ENCODE measurements around the gene SOX12. TPM values are rescaled to one million over a fixed set of nuclear protein-coding genes. Genes with fewer than 3 reads are reported as not detected.
"Not testable (repeated sequence)": the region's sequence is repeated elsewhere in the genome, so short reads cannot be mapped to it uniquely, and the experiment has no call there.

The SOX12 gene
- total RNA-seq, 1 donor from 2014 or later, result 16.5 TPM

- intact Hi-C loops (cut with DNase I), result no loop called here
- ATAC-seq (no peak), DNase-seq (ENCODE audit: missing footprints) (no peak)
Observed at GRCh38 chr20:367486-367887, 42.1 kb downstream of the SOX12 start.

GRCh38 chr20:368915-369314 lies 43.6 kb downstream of the SOX12 start:
- ATAC-seq (no peak), DNase-seq (ENCODE audit: missing footprints) (no peak)
- intact Hi-C loops (cut with DNase I), result no loop called here

- no peak for DNase-seq (ENCODE audit: missing footprints)
- intact Hi-C loops (cut with DNase I), result no loop called here
- ATAC-seq, result no peak
Observed at GRCh38 chr20:370151-370600, 44.8 kb downstream of the SOX12 start.

- intact Hi-C loops (cut with DNase I), result no loop called here
- DNase-seq (ENCODE audit: missing footprints), result no peak
- ATAC-seq, result no peak
Observed at GRCh38 chr20:370977-371754, 45.8 kb downstream of the SOX12 start.

- DNase-seq (ENCODE audit: missing footprints) (peak; percentile 81), ATAC-seq (peak; percentile 57)
- intact Hi-C loops (cut with DNase I), result no loop called here
Observed at GRCh38 chr20:371755-372542, 46.6 kb downstream of the SOX12 start.

GRCh38 chr20:372543-373082 lies 47.3 kb downstream of the SOX12 start:
- ATAC-seq, result not testable (repeated sequence)

GRCh38 chr20:373171-373890 lies 48.0 kb downstream of the SOX12 start:
- intact Hi-C loops (cut with DNase I), result no loop called here
- DNase-seq (ENCODE audit: missing footprints) (peak; percentile 74), ATAC-seq (peak; percentile 58)

More at GRCh38 chr20:372543-373082, 47.3 kb downstream of the SOX12 start:
- DNase-seq (ENCODE audit: missing footprints); intact Hi-C loops (cut with DNase I): not testable (repeated sequence)

- intact Hi-C loops (cut with DNase I), result no loop called here
- DNase-seq (ENCODE audit: missing footprints), result no peak
- no peak for ATAC-seq
Observed at GRCh38 chr20:375265-375889, 50.0 kb downstream of the SOX12 start.

- ATAC-seq (no peak), DNase-seq (ENCODE audit: missing footprints) (no peak)
- intact Hi-C loops (cut with DNase I), result no loop called here
Observed at GRCh38 chr20:376089-376488, 50.7 kb downstream of the SOX12 start.

- ATAC-seq, result no peak
- DNase-seq (ENCODE audit: missing footprints), result no peak
- intact Hi-C loops (cut with DNase I), result no loop called here
Observed at GRCh38 chr20:376750-377149, 51.4 kb downstream of the SOX12 start.

- ATAC-seq; intact Hi-C loops (cut with DNase I); DNase-seq (ENCODE audit: missing footprints): not testable (repeated sequence)
Observed at GRCh38 chr20:377578-377977, 52.2 kb downstream of the SOX12 start.

- intact Hi-C loops (cut with DNase I), result no loop called here
Observed at GRCh38 chr20:378961-379336, 53.6 kb downstream of the SOX12 start.

More at GRCh38 chr20:378961-379336, 53.6 kb downstream of the SOX12 start:
- ATAC-seq (no peak), DNase-seq (ENCODE audit: missing footprints) (no peak)

Other genes with a start within 250 kb of the SOX12 start
- gene DEFB125, start 237.9 kb upstream of the SOX12 start, total RNA-seq, result not detected
- not detected for gene DEFB126, start 183.0 kb upstream of the SOX12 start, total RNA-seq
- not detected for gene DEFB127, start 168.1 kb upstream of the SOX12 start, total RNA-seq
- not detected for gene DEFB128, start 135.8 kb upstream of the SOX12 start, total RNA-seq
- not detected for gene DEFB129, start 98.3 kb upstream of the SOX12 start, total RNA-seq
- not detected for gene DEFB132, start 67.8 kb upstream of the SOX12 start, total RNA-seq
- gene C20orf96, start 34.8 kb upstream of the SOX12 start, total RNA-seq, result 5.4 TPM
- gene ZCCHC3, start 28.0 kb upstream of the SOX12 start, total RNA-seq, result 11.0 TPM
- 19.8 TPM for gene NRSN2, start 21.6 kb downstream of the SOX12 start, total RNA-seq
- 0.65 TPM for gene TRIB3, start 55.2 kb downstream of the SOX12 start, total RNA-seq
- gene RBCK1, start 82.7 kb downstream of the SOX12 start, total RNA-seq, result 43.7 TPM
- 25.2 TPM for gene TBC1D20, start 137.0 kb downstream of the SOX12 start, total RNA-seq
- gene CSNK2A1, start 218.2 kb downstream of the SOX12 start, total RNA-seq, result 111 TPM

Data from Right ventricle myocardium inferior (tissue), 1 donor.